Activated CD4-positive, alpha-beta memory T cell treated with anti-CD3 and anti-CD28 coated beads, Interleukin-2, amount 10 ng/mL, durations not matched to agents 7 days and 5 days (primary cell): ENCODE measurements around the gene TMED4. TPM values are rescaled to one million over a fixed set of nuclear protein-coding genes. Genes with fewer than 3 reads are reported as not detected.
"Not testable (repeated sequence)": the region's sequence is repeated elsewhere in the genome, so short reads cannot be mapped to it uniquely, and the experiment has no call there.

Experiments used
- CTCF ChIA-PET: fragments of 350-600 bp; sonication (Branson Sonifier 250); formaldehyde crosslinking; loops from one replicate; lab custom pipeline; 2021; ENCODE audit warnings: antibody characterized with exemption, inconsistent platforms; lab: Charles Lee
- POLR2A ChIA-PET: fragments of 350-600 bp; sonication (Branson Sonifier 250); formaldehyde crosslinking; loops from one replicate; lab custom pipeline; 2021; ENCODE audit warnings: antibody characterized with exemption; lab: Charles Lee
- DNase-seq: peaks from one replicate; pipeline ENCODE4 v3.0.0-alpha.2; 2020
- H3K27ac Mint-ChIP-seq: one replicate; pipeline ENCODE4 v1.8.0; 2021; ENCODE audit warnings: mild to moderate bottlenecking, mixed read lengths
- H3K27me3 Mint-ChIP-seq: one replicate; pipeline ENCODE4 v1.8.0; 2021; ENCODE audit warnings: mixed read lengths
- H3K36me3 Mint-ChIP-seq: one replicate; pipeline ENCODE4 v1.8.0; 2021; ENCODE audit warnings: low read depth, mixed read lengths
- H3K4me1 Mint-ChIP-seq: one replicate; pipeline ENCODE4 v1.8.0; 2021; ENCODE audit warnings: mixed read lengths
- H3K4me3 Mint-ChIP-seq: one replicate; pipeline ENCODE4 v1.8.0; 2021; ENCODE audit warnings: mild to moderate bottlenecking, mixed read lengths
- H3K9me3 Mint-ChIP-seq: one replicate; pipeline ENCODE4 v1.8.0; 2021; ENCODE audit warnings: mixed read lengths
- total RNA-seq, 2 experiments: library from RNA; stranded (reverse); gene quantifications; one replicate each; pipeline ENCODE4 v1.2.3, GENCODE V29; 2021

TMED4 gene
- total RNA-seq, 2 experiments from 2014 or later: 76.0 to 81.8 TPM

DNA sequence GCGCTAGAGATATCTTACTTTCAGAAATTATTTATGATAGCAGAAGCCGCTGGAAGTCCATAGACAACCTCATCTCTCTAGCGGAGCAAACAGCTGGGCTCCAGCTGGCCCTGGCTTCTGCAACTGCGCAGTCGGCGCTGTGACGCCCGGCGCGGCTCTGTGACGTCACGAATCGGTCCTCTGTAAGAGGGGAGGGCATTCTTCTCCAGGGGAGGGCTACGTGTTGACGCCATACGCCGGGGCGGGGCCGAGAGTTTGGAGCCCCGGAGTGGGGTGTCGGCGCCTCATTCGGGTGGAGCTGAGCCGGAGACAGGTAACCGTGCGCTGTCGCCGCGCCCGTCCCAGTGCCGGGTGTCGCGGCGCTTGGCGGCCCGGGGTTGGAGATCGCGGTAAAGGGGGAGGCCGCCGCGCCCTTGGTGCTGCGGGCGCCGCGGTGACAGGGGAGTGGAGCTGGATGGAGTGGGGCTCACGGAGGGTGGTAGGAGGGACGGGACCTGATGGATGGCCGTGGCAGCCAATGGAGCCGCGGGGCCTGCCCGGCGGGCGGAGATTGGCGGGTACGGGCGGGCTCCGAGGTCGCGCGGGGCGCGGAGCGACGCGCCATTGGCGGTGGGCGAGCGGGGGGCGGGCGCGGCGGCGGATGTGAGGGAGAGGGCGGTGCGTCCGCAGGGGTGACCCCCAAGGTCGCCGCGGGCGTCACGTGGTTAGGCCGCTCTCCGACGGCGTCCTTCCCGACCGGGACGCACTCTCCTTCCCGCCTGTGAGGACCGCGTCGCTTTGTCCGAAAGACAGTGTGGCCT is 24.5 kb upstream of the TMED4 start, which contains the start of gene OGDH:
OGDH (plus strand) TSS at position 287 of the 800 bp plus-strand sequence. CDS start 17,717 bp downstream, outside the sequence.
- ChIA-PET CTCF (interaction anchor here (0.6 to 2.7 kb wide), 12 partner anchors 10 to 250 kb away, joined by 3 to 17 read pairs (median 7); partner anchors contain the start of genes H2AZ2 and PPIA), POLR2A (interaction anchor here (0.6 to 33.8 kb wide), 42 partner anchors 8 to 505 kb away, joined by 3 to 1257 read pairs (median 4); partner anchors contain the start of genes CCM2, DDX56, H2AZ2 and NUDCD3)
- peaks cover 6% of the 10 kb centered on the region for H3K27me3 Mint-ChIP-seq
- H3K27ac Mint-ChIP-seq: peak within 1 kb of the TSS; percentile 98
- peak; percentile 100 for DNase-seq
- H3K4me1 Mint-ChIP-seq: peaks cover 48% of the 10 kb centered on the region
- H3K36me3 Mint-ChIP-seq: peaks cover 23% of the 10 kb centered on the region
- no peaks in the 10 kb centered on the region for H3K9me3 Mint-ChIP-seq
- H3K4me3 Mint-ChIP-seq: peak within 1 kb of the TSS; percentile 98

DNA sequence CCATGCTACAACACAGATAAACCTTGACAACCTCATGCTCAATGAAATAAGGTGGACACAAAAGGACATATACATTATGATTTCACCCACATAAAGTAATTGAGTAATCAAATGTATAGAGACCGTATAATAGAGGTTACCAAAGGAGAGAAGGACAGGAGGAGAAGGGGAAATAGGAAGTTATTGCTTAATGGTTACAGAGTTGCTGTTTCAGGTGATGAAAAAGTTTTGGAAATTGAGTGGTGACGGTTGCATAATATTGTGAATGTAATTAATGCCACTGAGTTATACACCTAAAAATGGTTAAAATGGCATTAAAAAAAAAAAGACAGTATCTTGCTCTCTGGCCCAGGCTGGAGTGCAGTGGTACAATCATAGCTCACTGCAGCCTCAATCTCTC is 22.9 kb upstream of the TMED4 start:
- no peak for DNase-seq
- POLR2A ChIA-PET: interaction anchor here (2.6 to 33.8 kb wide), 9 partner anchors 12 to 243 kb away, joined by 19 to 1257 read pairs (median 37); partner anchors contain the start of genes H2AZ2, NUDCD3, PPIA and TMED4
- CTCF ChIA-PET: interaction anchor here (2.3 to 2.7 kb wide), 2 partner anchors 36 to 243 kb away, joined by 11 to 16 read pairs; partner anchors contain the start of gene H2AZ2
- peaks cover 18% of the 10 kb centered on the region for H3K36me3 Mint-ChIP-seq
- H3K27me3 Mint-ChIP-seq: peaks cover 10% of the 10 kb centered on the region
- peaks cover 43% of the 10 kb centered on the region for H3K4me1 Mint-ChIP-seq
- no peak overlapping the region for H3K27ac Mint-ChIP-seq
- H3K4me3 Mint-ChIP-seq: peak overlapping the region; percentile 27
- no peaks in the 10 kb centered on the region for H3K9me3 Mint-ChIP-seq

DNA sequence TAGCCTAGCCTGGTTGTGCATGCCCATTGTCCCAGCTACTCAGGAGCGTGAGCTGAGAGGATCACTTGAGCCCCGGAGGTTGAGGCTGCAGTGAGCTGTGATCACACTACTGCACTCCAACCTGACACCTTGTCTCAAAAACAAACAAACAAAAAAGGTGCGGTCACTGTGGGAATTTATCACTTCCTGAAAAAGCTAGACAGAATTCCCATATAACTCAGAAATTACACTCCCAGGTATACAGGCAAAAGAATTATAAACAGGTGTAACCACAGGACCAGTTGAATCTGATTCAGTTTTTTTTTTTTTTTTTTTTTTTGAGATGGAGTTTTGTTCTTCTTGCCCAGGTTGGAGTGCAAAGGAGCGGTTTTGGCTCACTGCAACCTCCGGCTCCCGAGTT is 21.2 kb upstream of the TMED4 start:
- H3K4me3 Mint-ChIP-seq: no peak overlapping the region
- POLR2A ChIA-PET: interaction anchor here (33.8 kb wide), 1 partner anchor 30 kb away, joined by 1257 read pairs; no protein-coding TSS in a partner anchor
- CTCF ChIA-PET: no interaction called here
- H3K4me1 Mint-ChIP-seq: peaks cover 28% of the 10 kb centered on the region
- DNase-seq: no peak
- no peaks in the 10 kb centered on the region for H3K9me3 Mint-ChIP-seq
- H3K36me3 Mint-ChIP-seq: peaks cover 12% of the 10 kb centered on the region
- peaks cover 10% of the 10 kb centered on the region for H3K27me3 Mint-ChIP-seq
- H3K27ac Mint-ChIP-seq: no peak overlapping the region

DNA sequence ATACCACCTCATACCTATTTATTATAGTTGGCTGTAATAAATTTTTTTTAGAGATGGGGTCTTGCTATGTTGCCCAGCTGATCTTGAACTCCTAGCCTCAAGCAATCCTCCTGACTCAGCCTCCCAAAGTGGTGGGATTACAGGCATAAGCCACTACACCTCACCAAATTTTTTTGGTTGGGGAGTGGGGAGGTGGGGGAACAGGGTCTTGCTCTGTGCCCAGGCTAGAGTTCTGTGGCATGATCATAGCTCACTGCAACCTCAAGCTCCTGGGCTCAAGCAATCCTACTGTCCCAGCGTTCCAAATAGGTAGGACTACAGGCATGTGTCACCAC is 20.5 kb upstream of the TMED4 start:
- H3K27me3 Mint-ChIP-seq: peaks cover 10% of the 10 kb centered on the region
- no peak overlapping the region for H3K27ac Mint-ChIP-seq
- ChIA-PET CTCF (no interaction called here), POLR2A (interaction anchor here (33.8 kb wide), 1 partner anchor 31 kb away, joined by 1257 read pairs; no protein-coding TSS in a partner anchor)
- H3K9me3 Mint-ChIP-seq: no peaks in the 10 kb centered on the region
- no peak for DNase-seq
- peaks cover 21% of the 10 kb centered on the region for H3K4me1 Mint-ChIP-seq
- H3K4me3 Mint-ChIP-seq: no peak overlapping the region
- H3K36me3 Mint-ChIP-seq: peaks cover 8% of the 10 kb centered on the region

DNA sequence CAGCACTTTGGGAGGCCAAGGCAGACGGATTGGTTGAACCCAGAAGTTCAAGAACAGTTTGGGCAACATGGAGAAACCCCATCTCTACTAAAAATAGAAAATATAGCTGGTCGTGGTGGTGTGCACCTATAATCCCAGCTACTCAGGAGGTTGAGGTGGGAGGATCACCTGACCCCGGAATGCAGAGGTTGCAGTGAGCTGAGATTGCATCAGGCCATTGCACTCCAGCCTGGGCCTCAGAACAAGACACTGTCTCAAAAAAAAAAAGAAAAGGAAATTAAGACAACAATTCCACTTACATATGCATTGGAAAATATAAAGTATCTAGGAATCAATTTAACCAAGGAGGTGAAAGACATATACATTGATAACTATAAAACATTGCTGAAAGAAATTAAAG is 17.2 kb upstream of the TMED4 start:
- DNase-seq: no peak
- Mint-ChIP-seq H3K4me1 (peaks cover 2% of the 10 kb centered on the region), H3K27ac (no peak overlapping the region), H3K27me3 (peaks cover 13% of the 10 kb centered on the region), H3K36me3 (no peaks in the 10 kb centered on the region), H3K4me3 (no peak overlapping the region), H3K9me3 (no peaks in the 10 kb centered on the region)
- ChIA-PET POLR2A (interaction anchor here (0.8 to 33.8 kb wide), 5 partner anchors 7 to 249 kb away, joined by 3 to 1257 read pairs (median 4); partner anchors contain the start of genes H2AZ2, OGDH and TMED4), CTCF (interaction anchor here (0.6 kb wide), 1 partner anchor 611 kb away, joined by 3 read pairs; no protein-coding TSS in a partner anchor)

DNA sequence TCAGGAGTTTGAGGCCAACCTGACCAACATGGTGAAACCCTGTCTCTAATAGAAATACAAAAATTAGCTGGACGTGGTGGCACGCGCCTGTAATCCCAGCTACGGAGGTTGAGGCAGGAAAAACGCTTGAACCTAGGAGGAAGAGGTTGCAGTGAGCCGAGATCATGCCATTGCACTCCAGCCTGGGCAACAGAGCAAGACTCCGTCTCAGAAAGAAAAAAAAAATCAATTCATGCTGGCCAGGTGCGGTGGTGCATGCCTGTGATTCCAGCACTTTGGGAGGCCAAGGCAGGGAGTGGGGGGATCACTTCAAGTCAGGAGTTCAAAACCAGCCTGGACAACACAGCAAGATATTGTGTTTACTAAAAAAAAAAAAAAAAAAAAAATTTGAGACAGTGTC is 15.2 kb upstream of the TMED4 start:
- H3K36me3 Mint-ChIP-seq, POLR2A ChIA-PET: not testable (repeated sequence)

DNA sequence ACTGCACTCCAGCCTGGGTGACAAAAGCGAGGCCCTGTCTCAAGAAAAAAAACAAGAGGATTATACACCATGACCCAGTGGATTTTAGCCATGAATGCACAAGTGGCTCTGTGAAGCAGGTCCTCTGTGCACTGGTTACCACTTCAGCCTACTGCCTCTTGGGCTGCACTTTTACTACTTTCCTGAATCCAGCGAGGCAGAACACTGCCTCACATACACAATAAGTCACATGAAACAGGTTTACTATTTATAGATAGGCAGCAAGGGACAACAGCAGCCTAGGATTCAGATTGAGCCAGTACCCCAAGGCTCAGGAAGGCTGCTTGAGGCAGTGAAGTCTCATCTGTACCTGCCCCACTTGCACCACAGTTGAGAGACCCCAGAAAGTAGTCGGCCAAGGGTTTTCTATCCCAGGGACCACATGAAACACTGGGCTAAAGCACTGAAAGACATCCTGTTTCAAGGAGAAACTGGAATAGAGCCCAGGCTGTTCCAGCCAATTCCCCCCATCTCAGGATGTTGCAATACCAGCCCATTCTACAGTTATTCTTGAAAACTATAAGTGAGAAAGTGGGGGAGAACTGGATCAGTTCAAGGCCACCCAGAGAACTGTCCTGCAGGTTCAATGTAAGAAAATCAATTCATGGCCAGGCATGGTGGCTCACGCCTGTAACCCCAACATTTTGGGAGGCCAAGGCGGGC is 14.1 kb upstream of the TMED4 start:
- DNase-seq: no peak
- H3K27me3 Mint-ChIP-seq: peaks cover 10% of the 10 kb centered on the region
- H3K4me1 Mint-ChIP-seq: no peaks in the 10 kb centered on the region
- no peak overlapping the region for H3K4me3 Mint-ChIP-seq
- no peak overlapping the region for H3K27ac Mint-ChIP-seq
- H3K36me3 Mint-ChIP-seq: no peaks in the 10 kb centered on the region
- POLR2A ChIA-PET: interaction anchor here (1.5 kb wide), 1 partner anchor 10 kb away, joined by 4 read pairs; the partner anchor contains the start of gene OGDH
- no peaks in the 10 kb centered on the region for H3K9me3 Mint-ChIP-seq
- CTCF ChIA-PET: interaction anchor here (0.6 kb wide), 1 partner anchor 9 kb away, joined by 4 read pairs; no protein-coding TSS in a partner anchor

More for the DNA sequence above, 15.2 kb upstream of the TMED4 start:
- H3K4me3 Mint-ChIP-seq, H3K27ac Mint-ChIP-seq, H3K9me3 Mint-ChIP-seq, H3K4me1 Mint-ChIP-seq, CTCF ChIA-PET, DNase-seq: not testable (repeated sequence)
- H3K27me3 Mint-ChIP-seq: peaks cover 14% of the 10 kb centered on the region

DNA sequence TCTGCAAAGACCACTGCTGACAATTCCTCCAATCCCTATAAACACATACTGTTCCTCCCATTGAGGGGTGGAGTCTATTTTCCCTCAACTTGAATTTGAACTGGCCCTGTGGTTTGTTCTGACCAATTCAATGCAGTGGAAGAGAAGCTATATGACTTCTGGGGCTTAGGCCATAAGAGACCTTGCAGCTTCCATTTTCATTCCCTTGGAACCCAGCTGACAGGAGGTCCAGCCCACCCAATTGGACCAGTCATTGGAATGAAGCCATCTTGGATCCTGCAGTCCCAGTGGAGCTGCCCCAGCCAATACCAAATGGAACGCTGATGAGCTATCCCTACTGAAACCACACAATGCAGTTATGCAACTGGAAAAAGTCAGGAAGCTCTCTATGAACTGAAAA is 8.9 kb upstream of the TMED4 start:
- CTCF ChIA-PET: interaction anchor here (0.7 to 1.2 kb wide), 2 partner anchors 10 to 63 kb away, joined by 3 read pairs; no protein-coding TSS in a partner anchor
- DNase-seq: no peak
- Mint-ChIP-seq H3K27ac (no peak overlapping the region), H3K4me3 (no peak overlapping the region), H3K36me3 (no peaks in the 10 kb centered on the region), H3K27me3 (peaks cover 9% of the 10 kb centered on the region), H3K4me1 (peaks cover 12% of the 10 kb centered on the region), H3K9me3 (no peaks in the 10 kb centered on the region)
- POLR2A ChIA-PET: interaction anchor here (0.9 to 2.8 kb wide), 4 partner anchors 9 to 257 kb away, joined by 4 to 17 read pairs (median 10); partner anchors contain the start of genes OGDH and TMED4

DNA sequence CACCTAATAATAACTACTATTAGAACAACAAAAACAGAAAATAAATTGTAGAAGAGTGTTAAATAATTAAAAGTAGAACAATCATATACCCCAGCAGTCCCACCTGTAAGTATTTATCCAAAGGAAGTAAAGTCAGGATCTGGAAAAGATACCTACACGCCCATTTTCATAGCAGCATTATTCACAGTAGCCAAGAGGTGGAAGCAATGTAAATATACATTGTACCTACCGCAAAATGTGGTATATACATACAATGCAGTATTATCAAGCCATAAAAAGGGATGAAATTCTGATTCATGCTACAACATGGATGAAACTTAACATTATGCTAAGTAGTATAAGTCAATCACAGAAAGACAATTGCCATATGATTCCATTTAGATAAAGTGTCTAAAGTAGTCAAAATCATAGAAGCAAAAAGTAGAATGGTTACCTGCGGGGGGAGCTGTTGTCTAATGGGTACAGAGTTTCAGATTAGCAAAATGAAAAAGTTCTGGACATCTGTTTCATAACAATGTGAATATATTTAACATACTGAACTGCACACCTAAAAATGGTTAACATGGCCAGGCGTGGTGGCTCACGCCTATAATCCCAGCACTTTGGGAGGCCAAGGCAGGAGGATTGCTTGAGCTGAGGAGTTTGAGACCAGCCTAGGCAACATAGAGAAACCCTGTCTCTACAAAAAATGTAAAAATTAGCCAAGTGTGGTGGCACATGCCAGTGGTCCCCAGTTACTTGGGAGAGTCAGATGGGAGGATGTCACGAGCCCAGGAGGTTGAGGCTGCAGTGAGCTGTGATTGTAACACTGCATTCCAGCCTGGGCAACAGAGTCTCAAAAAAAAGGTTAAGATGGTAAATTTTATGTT is 6.0 kb upstream of the TMED4 start:
- Mint-ChIP-seq H3K4me1 (peaks cover 18% of the 10 kb centered on the region), H3K27ac (peak overlapping the region; percentile 31), H3K27me3 (peaks cover under 1% of the 10 kb centered on the region), H3K9me3 (no peaks in the 10 kb centered on the region), H3K4me3 (no peak overlapping the region), H3K36me3 (no peaks in the 10 kb centered on the region)
- CTCF ChIA-PET: interaction anchor here (0.6 to 1.3 kb wide), 4 partner anchors 111 to 332 kb away, joined by 3 to 5 read pairs (median 4); no protein-coding TSS in a partner anchor
- DNase-seq: peak; percentile 73
- POLR2A ChIA-PET: interaction anchor here (0.6 to 1.5 kb wide), 8 partner anchors 14 to 372 kb away, joined by 3 to 5 read pairs (median 3); partner anchors contain the start of genes DDX56 and H2AZ2

DNA sequence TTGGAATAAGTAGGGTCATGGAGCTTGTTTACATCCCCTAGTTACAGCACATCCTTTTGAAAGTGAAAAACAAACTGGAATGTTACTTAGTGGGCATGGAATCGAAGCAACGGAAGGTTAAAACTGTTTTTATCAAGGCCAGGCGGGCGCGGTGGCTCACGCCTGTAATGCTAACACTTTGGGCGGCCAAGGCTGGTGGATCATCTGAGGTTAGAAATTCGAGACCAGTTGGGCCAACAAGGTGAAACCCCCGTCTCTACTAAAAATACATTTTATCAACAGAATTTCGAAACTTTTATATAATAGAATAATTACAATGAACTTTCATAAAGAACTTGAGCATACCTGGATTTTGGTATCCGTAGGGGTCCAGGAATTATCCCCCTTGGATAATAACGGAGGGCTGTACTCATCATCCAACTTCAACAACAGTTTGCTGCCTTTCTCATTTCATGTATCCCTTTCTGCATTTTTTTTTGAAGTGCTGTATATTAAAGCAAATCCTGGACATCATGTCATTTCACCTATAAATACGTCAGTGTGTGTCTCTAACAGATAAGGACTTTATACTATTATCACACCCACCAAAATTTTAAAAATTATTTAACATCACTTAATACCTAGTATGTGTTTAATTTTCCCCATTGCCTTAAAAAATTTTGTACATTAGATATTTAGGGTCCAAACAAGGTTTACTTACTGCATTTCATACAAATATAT is 1.3 kb upstream of the TMED4 start:
- no peaks in the 10 kb centered on the region for H3K27me3 Mint-ChIP-seq
- no peak for DNase-seq
- H3K27ac Mint-ChIP-seq: peak overlapping the region; percentile 85
- peaks cover 47% of the 10 kb centered on the region for H3K4me1 Mint-ChIP-seq
- H3K4me3 Mint-ChIP-seq: peak overlapping the region; percentile 92
- ChIA-PET POLR2A (interaction anchor here (0.7 to 5.3 kb wide), 18 partner anchors 8 to 396 kb away, joined by 3 to 96 read pairs (median 11); partner anchors contain the start of genes DDX56, H2AZ2, MYO1G and NUDCD3), CTCF (interaction anchor here (1.3 to 3.4 kb wide), 5 partner anchors 18 to 274 kb away, joined by 5 to 16 read pairs (median 7); no protein-coding TSS in a partner anchor)
- H3K9me3 Mint-ChIP-seq: no peaks in the 10 kb centered on the region
- H3K36me3 Mint-ChIP-seq: peaks cover 24% of the 10 kb centered on the region
